Measurements from ENCODE around the gene OR51B2.
"Not testable (repeated sequence)": the region's sequence is repeated elsewhere in the genome, so short reads cannot be mapped to it uniquely, and the experiment has no call there.

OR51B2 gene

GRCh38 chr11:5310423-5310822, 13.7 kb downstream of the OR51B2 start:
- DNase-seq, result no peak

- no peak for DNase-seq
Observed at GRCh38 chr11:5307256-5308019, 16.7 kb downstream of the OR51B2 start.

- DNase-seq, result no peak
Observed at GRCh38 chr11:5304046-5304445, 20.1 kb downstream of the OR51B2 start.

- no peak for DNase-seq
Observed at GRCh38 chr11:5303626-5304025, 20.5 kb downstream of the OR51B2 start.

- no peak for DNase-seq
Observed at GRCh38 chr11:5301846-5302245, 22.3 kb downstream of the OR51B2 start, which contains the start of gene OR51B4. OR51B4 (minus strand) TSS chr11:5301946; CDS start chr11:5301946, 0 bp downstream.

GRCh38 chr11:5300251-5300650, 23.8 kb downstream of the OR51B2 start:
- DNase-seq, result no peak

GRCh38 chr11:5298451-5298850, 25.6 kb downstream of the OR51B2 start:
- DNase-seq, result no peak

- DNase-seq, result no peak
Observed at GRCh38 chr11:5297721-5298323, 26.3 kb downstream of the OR51B2 start.

- DNase-seq, result not testable (repeated sequence)
Observed at GRCh38 chr11:5294342-5294995, 29.6 kb downstream of the OR51B2 start.

GRCh38 chr11:5293028-5293427, 31.1 kb downstream of the OR51B2 start:
- DNase-seq, result no peak

GRCh38 chr11:5291207-5291838, 32.8 kb downstream of the OR51B2 start:
- no peak for DNase-seq

GRCh38 chr11:5290106-5290505, 34.0 kb downstream of the OR51B2 start:
- DNase-seq, result no peak

GRCh38 chr11:5289696-5290095, 34.4 kb downstream of the OR51B2 start:
- DNase-seq, result no peak

GRCh38 chr11:5288906-5289550, 35.1 kb downstream of the OR51B2 start:
- no peak for DNase-seq

GRCh38 chr11:5288108-5288905, 35.8 kb downstream of the OR51B2 start:
- no peak for DNase-seq

GRCh38 chr11:5286901-5287300, 37.2 kb downstream of the OR51B2 start:
- no peak for DNase-seq

GRCh38 chr11:5286351-5286750, 37.7 kb downstream of the OR51B2 start:
- DNase-seq, result no peak

GRCh38 chr11:5285703-5286340, 38.3 kb downstream of the OR51B2 start:
- no peak for DNase-seq

GRCh38 chr11:5284637-5285036, 39.5 kb downstream of the OR51B2 start:
- DNase-seq, result no peak

GRCh38 chr11:5283882-5284281, 40.2 kb downstream of the OR51B2 start:
- DNase-seq, result no peak

GRCh38 chr11:5283086-5283485, 41.0 kb downstream of the OR51B2 start:
- no peak for DNase-seq

GRCh38 chr11:5282628-5283027, 41.5 kb downstream of the OR51B2 start:
- DNase-seq, result no peak

Measured in stimulated activated CD4-positive, alpha-beta T cell treated with anti-CD3 and anti-CD28 coated beads, Interleukin-4, amount 100 ng/mL, for 24 hours (primary cell).